ENCODE measurements around the gene ZFP14. TPM values are rescaled to one million over a fixed set of nuclear protein-coding genes. Genes with fewer than 3 reads are reported as not detected.

Gene ZFP14
- total RNA-seq, 1 donor from 2014 or later, result 25.1 TPM

DNA sequence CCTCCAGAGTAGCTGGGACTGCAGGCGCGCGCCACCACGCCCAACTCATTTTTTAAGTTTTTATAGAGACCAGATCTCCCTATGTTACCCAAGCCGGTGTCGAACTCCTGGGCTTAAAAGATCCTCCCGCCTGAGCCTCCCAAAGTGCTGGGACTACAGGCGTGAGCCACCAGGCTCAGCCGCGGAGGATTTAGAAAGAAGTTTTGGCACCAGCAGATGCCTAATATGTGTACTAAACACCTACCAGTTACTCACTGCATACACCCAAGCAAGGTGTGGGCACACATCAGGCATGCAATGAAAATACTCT is 464 bp upstream of the ZFP14 start:
- Histone ChIP-seq H2AFZ (replicated peaks) (peak overlapping the region; percentile 79), H3K9ac (no peak overlapping the region), H3F3A (ENCODE audit: low read depth) (peaks cover 10% of the 10 kb centered on the region), H3K27me3 (no peaks in the 10 kb centered on the region), H3K36me3 (no peaks in the 10 kb centered on the region), H3K79me2 (ENCODE audit: low read depth) (peaks cover 35% of the 10 kb centered on the region), H3K9me3 (ENCODE audit: low read depth) (no peaks in the 10 kb centered on the region), H3K27ac (no peak overlapping the region), H3K4me2 (peak overlapping the region; percentile 82), H3K4me3 (peak overlapping the region; percentile 88), H4K20me1 (ENCODE audit: low read depth) (peaks cover 9% of the 10 kb centered on the region), H3K4me1 (peaks cover 6% of the 10 kb centered on the region)
- no peak for DNase-seq (ENCODE audit: low spot score)
- H3K27me3 Mint-ChIP-seq (ENCODE audit: insufficient read depth, low read depth), result peaks cover 5% of the 10 kb centered on the region
- peaks cover 4% of the 10 kb centered on the region for H3K4me1 Mint-ChIP-seq
- H3K4me3 Mint-ChIP-seq, result peak overlapping the region; percentile 90
- H3K27ac Mint-ChIP-seq, result no peak overlapping the region
- TF ChIP-seq EZH2phosphoT487 (IDR thresholded peaks at IDR 0.05) (no peak), EZH2 (IDR thresholded peaks at IDR 0.05) (no peak), CTCF (IDR thresholded peaks at IDR 0.05) (no peak)
- H3K9me3 Mint-ChIP-seq, result peaks cover 41% of the 10 kb centered on the region
- H3K36me3 Mint-ChIP-seq, result peaks cover 21% of the 10 kb centered on the region

- Histone ChIP-seq H3K4me3 (peak overlapping the region; percentile 88), H3K79me2 (ENCODE audit: low read depth) (peaks cover 53% of the 10 kb centered on the region), H3K27me3 (no peaks in the 10 kb centered on the region), H3K4me2 (peak overlapping the region; percentile 82), H3K9ac (no peak overlapping the region), H3K27ac (no peak overlapping the region), H2AFZ (replicated peaks) (no peak overlapping the region), H4K20me1 (ENCODE audit: low read depth) (peaks cover 9% of the 10 kb centered on the region), H3F3A (ENCODE audit: low read depth) (peaks cover 10% of the 10 kb centered on the region), H3K4me1 (peaks cover 6% of the 10 kb centered on the region), H3K36me3 (no peaks in the 10 kb centered on the region), H3K9me3 (ENCODE audit: low read depth) (no peaks in the 10 kb centered on the region)
- TF ChIP-seq EZH2phosphoT487 (IDR thresholded peaks at IDR 0.05) (no peak), CTCF (IDR thresholded peaks at IDR 0.05) (no peak), EZH2 (IDR thresholded peaks at IDR 0.05) (no peak)
- Mint-ChIP-seq H3K36me3 (peaks cover 23% of the 10 kb centered on the region), H3K4me3 (peak overlapping the region; percentile 90), H3K27ac (peak overlapping the region; percentile 75), H3K9me3 (peaks cover 49% of the 10 kb centered on the region), H3K27me3 (ENCODE audit: insufficient read depth, low read depth) (peaks cover 6% of the 10 kb centered on the region), H3K4me1 (peaks cover 4% of the 10 kb centered on the region)
- DNase-seq (ENCODE audit: low spot score), result no peak
Observed at GRCh38 chr19:36377541-36378178, 1.3 kb downstream of the ZFP14 start.

DNA sequence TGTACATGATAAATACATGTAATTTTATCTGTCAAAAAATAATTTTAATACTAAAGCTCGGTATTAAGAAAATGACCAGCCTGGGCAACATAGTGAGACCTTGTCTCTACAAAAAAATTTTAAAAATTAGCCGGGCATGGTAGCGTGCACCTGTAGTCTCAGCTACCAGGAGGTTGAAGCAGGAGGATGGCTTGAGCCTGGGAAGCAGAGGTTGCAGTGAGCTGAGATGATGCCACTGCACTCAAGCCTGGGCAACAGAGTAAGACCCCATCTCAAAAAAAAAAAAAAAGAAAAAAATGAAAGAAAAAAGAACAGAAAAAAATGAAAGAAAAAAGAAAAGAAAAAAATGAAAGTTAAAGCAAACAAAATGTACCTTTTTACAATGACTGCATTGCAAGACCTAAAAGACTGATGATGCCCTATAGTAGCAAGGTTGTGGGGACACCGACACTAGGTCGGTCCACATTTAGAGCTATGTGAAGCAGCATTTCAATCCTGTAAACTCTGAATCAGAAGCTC is 5.3 kb downstream of the ZFP14 start:
- Histone ChIP-seq H3K79me2 (ENCODE audit: low read depth) (peaks cover 86% of the 10 kb centered on the region), H3K9me3 (ENCODE audit: low read depth) (no peaks in the 10 kb centered on the region), H3K27ac (no peak overlapping the region), H3F3A (ENCODE audit: low read depth) (peaks cover 8% of the 10 kb centered on the region), H3K4me3 (no peak overlapping the region), H3K27me3 (no peaks in the 10 kb centered on the region), H3K4me2 (no peak overlapping the region), H4K20me1 (ENCODE audit: low read depth) (peaks cover 16% of the 10 kb centered on the region), H2AFZ (replicated peaks) (no peak overlapping the region), H3K36me3 (no peaks in the 10 kb centered on the region), H3K4me1 (peaks cover 6% of the 10 kb centered on the region), H3K9ac (no peak overlapping the region)
- peaks cover 43% of the 10 kb centered on the region for H3K36me3 Mint-ChIP-seq
- DNase-seq (ENCODE audit: low spot score), result no peak
- peaks cover 4% of the 10 kb centered on the region for H3K4me1 Mint-ChIP-seq
- no peak for TF ChIP-seq EZH2 (IDR thresholded peaks at IDR 0.05)
- peaks cover 7% of the 10 kb centered on the region for H3K27me3 Mint-ChIP-seq (ENCODE audit: insufficient read depth, low read depth)
- no peak overlapping the region for H3K4me3 Mint-ChIP-seq
- no peak overlapping the region for H3K27ac Mint-ChIP-seq
- H3K9me3 Mint-ChIP-seq, result peaks cover 59% of the 10 kb centered on the region

DNA sequence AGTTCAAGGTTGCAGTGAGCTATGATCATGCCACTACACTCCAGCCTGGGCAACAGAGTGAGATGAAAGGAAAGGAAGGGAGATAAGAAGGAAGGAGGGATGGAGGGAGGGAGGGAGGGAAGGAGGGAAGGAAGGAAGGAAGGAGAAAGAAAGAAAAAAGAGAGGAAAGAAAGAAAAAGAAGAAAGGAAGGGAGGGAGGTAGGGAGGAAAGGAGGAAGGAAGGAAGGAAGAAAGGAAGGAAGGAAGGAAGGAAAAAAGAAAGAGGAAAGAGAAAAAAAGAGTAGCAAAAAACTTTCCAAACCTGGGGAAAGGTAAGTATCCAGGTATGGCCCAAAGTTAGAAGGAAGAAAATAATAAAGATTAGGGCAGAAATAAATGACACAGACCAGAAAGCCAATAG is 7.1 kb downstream of the ZFP14 start:
- DNase-seq (ENCODE audit: low spot score), result no peak
- Mint-ChIP-seq H3K4me1 (no peaks in the 10 kb centered on the region), H3K4me3 (no peak overlapping the region), H3K27ac (no peak overlapping the region), H3K9me3 (peaks cover 63% of the 10 kb centered on the region), H3K36me3 (peaks cover 53% of the 10 kb centered on the region), H3K27me3 (ENCODE audit: insufficient read depth, low read depth) (peaks cover 3% of the 10 kb centered on the region)
- Histone ChIP-seq H4K20me1 (ENCODE audit: low read depth) (peaks cover 7% of the 10 kb centered on the region), H3K4me2 (no peak overlapping the region), H3K9me3 (ENCODE audit: low read depth) (no peaks in the 10 kb centered on the region), H3K36me3 (no peaks in the 10 kb centered on the region), H3K79me2 (ENCODE audit: low read depth) (peaks cover 70% of the 10 kb centered on the region), H2AFZ (replicated peaks) (no peak overlapping the region), H3F3A (ENCODE audit: low read depth) (no peaks in the 10 kb centered on the region), H3K4me1 (no peaks in the 10 kb centered on the region), H3K27ac (no peak overlapping the region), H3K27me3 (no peaks in the 10 kb centered on the region), H3K9ac (no peak overlapping the region), H3K4me3 (no peak overlapping the region)
- TF ChIP-seq CTCF (IDR thresholded peaks at IDR 0.05) (no peak), EZH2phosphoT487 (IDR thresholded peaks at IDR 0.05) (no peak), EZH2 (IDR thresholded peaks at IDR 0.05) (no peak)

Data from neural progenitor cell (in vitro differentiated cells).